ENCODE measurements around the gene RPS18.
A peak's percentile ranks its signal among the peaks of the same experiment; 100 is the strongest.

The RPS18 gene

DNA sequence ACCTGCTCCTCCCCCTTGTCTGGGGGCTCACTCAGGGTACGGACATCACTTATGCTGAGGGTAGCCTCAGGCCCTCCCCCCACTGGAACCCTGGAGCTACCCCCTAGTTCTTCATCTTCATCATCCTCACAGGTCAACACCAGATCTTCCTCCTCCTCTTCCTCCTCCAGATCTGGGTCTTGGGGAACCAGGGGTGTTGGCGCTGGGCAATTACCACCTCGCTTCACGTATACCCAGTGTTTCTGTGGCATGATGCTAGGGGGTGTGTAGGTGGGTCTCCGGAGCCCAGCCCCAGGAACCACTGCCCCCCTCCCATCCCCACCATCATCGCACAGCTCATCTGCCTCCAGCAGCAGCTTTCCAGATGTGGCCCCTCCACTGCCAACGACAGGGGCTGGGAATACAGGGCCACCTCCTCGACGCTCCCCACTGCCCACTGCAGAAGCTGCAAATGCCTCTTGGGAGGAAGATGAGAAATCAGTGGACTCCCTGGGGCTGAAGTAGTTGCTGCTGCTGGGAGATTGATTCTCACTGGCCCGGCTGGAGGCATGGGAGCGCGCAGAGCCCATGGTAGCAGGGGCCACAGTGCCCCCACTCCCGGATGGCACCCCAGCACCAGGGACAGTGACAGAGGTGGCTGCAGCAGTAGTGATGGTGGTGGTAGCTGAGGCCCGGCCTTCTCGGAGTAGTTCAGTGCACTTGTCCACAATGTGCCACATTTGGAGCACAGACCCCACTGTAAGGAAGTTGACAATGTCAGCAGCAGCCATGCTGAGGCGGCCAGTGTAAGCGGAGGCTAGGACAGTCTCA is 44.1 kb downstream of the RPS18 start:
- DNase-seq: no peak

GRCh38 chr6:33316603-33317418 is 44.9 kb downstream of the RPS18 start:
- no peak for DNase-seq

- no peak for DNase-seq
Observed at GRCh38 chr6:33317419-33317668, 45.5 kb downstream of the RPS18 start.

DNA sequence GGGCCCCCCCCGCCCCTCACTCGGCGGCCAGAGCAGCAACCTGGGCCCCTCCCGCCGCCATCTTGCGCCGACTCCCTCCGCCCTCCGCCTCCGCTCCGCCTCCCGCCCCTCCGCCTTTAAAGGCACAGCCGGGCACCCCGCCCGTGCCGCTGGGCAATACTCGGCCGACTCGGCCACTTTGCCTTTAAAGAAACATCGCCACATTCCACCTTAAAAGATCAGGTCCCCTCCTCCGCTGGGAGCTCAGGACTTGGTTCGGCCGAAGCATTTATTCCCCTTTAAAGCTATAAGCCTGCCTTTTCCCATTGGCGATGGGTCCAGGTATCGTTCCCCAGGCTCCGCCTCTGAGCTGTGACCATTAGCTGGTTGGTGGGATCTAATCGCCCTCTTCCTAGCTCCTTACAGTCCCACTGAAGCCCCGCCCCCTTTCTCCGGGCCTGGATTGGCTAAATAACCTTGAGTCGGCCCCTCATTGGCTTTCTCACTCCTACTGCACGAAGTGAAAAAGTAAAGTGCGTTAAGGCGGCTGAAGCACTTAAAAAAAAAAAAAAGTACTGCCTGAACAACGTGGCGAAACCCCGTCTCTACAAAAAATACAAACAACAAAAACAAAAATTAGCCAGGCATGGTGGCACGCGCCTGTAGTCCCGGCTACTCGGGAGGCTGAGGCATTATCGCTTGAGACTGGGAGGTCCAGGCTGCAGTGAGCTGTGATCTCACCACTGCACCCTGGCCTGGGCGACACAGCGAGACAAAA is 46.0 kb downstream of the RPS18 start, which contains the start of gene ZBTB22:
Gene ZBTB22, minus strand, starts transcription at position 76 of the 757 bp plus-strand sequence. CDS start 828 bp downstream, outside the sequence.
- peak; percentile 96 for DNase-seq

GRCh38 chr6:33318426-33319073 is 46.7 kb downstream of the RPS18 start:
- no peak for DNase-seq

DNA sequence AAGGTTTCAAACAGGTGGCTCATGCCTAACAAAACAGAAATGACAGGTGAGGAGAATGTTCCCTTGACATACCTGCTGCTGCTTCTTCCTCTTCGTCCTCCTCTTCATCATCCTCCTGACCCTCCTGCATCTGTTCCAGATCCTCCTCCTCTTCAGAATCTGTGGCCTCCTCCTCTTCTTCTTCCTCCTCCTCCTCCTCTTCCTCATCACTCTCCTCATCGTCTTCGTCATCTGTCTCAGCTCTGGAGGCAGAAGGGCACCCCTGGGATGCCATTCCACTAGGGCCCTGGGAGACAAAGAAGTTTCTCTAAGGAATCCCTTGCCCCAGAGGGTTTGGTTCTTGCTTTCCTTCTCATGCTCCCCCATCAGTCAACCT is 48.1 kb downstream of the RPS18 start:
- no peak for DNase-seq

DNA sequence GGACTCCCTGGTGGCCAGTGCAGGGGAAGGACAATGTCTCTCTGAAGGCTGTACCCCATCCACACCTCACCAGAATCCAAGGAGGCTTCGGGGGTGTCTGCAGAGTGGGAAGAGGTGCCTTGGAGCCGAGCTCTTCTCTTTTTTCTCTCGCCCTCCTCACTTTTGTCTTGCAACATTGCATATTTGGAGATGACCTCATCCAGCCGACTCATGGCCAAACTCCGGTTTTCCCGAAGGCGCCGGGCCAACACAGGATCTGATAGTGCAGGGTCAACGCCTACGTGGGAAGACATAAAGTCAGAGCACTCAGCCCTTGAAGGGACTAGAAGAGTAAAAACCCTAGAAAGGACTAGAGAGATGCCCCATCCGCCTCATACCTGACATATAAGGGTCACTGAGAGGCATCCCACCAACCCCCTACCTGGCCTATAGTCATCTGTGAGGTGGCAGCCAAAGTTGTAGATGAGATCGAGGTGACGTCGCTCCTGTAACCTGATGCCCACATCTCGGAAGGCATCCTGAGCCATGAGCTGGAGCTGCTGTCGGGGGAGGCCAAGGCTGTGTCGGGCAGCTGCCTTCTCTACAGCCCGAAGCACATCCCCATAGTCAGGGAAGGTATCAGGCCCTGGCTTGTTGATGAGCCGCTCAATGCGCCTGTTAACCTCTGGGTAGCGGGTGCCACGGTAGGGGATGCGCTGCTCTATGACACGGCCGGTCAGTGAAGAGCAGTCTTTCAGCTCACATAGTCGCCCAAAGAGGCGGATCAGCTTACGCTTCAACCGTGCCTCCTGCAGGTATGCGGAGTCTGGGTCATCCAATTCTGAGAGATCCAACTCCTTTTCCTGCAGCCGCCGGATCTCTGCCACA is 48.7 kb downstream of the RPS18 start:
- no peak for DNase-seq

DNA sequence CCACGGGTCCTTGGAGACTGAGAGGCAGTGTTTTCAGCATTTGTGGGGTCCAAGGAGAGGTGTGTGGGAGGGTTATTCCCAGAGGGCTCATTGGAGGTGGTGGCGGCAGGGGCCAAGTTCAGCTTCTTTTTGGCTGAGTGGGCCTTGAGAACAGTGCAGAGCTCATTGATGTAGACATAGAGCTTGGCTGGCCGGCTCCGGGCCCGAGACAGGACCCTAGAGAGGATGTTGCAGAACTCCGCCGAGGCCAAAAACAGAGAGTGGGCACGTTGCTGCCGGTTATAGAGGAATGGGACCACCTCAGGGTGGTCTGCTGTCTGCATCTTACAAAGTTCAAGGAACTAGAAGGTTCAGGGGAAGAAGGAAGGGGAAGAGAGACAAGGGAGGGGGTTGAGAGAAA is 49.4 kb downstream of the RPS18 start:
- no peak for DNase-seq

GRCh38 chr6:33323623-33323948 is 51.7 kb downstream of the RPS18 start:
- no peak for DNase-seq

GRCh38 chr6:33324125-33324524 is 52.2 kb downstream of the RPS18 start:
- no peak for DNase-seq
